Measurements from ENCODE around the gene ADGRB3.

ADGRB3 gene

GRCh38 chr6:68634726-68635411 lies at the start of gene ADGRB3:
Gene ADGRB3 (plus strand): TSS chr6:68635282. CDS start chr6:68638676, 3,394 bp downstream.
- peak; percentile 94 for DNase-seq

GRCh38 chr6:68593558-68593957 lies 41.5 kb upstream of the ADGRB3 start:
- no peak for DNase-seq

GRCh38 chr6:68597642-68598041 lies 37.4 kb upstream of the ADGRB3 start:
- no peak for DNase-seq

GRCh38 chr6:68615938-68616337 lies 19.1 kb upstream of the ADGRB3 start:
- peak; percentile 37 for DNase-seq

GRCh38 chr6:68625998-68626397 lies 9.1 kb upstream of the ADGRB3 start:
- DNase-seq, result no peak

- DNase-seq, result no peak
Measured at GRCh38 chr6:68628161-68628560, 6.9 kb upstream of the ADGRB3 start.

GRCh38 chr6:68632734-68633133 lies 2.3 kb upstream of the ADGRB3 start:
- no peak for DNase-seq

GRCh38 chr6:68633281-68633971 lies 1.7 kb upstream of the ADGRB3 start:
- DNase-seq, result no peak

- peak; percentile 69 for DNase-seq
Measured at GRCh38 chr6:68633972-68634725, 933 bp upstream of the ADGRB3 start.

- no peak for DNase-seq
Measured at GRCh38 chr6:68635412-68635705, 277 bp downstream of the ADGRB3 start.

GRCh38 chr6:68635706-68636513 lies 828 bp downstream of the ADGRB3 start:
- DNase-seq, result peak; percentile 85

GRCh38 chr6:68636666-68637065 lies 1.6 kb downstream of the ADGRB3 start:
- no peak for DNase-seq

GRCh38 chr6:68637071-68637470 lies 2.0 kb downstream of the ADGRB3 start:
- no peak for DNase-seq

- DNase-seq, result no peak
Measured at GRCh38 chr6:68637782-68638181, 2.7 kb downstream of the ADGRB3 start.

- DNase-seq, result no peak
Measured at GRCh38 chr6:68638230-68638900, 3.3 kb downstream of the ADGRB3 start.

GRCh38 chr6:68639211-68639610 lies 4.1 kb downstream of the ADGRB3 start:
- DNase-seq, result no peak

GRCh38 chr6:68639826-68640490 lies 4.9 kb downstream of the ADGRB3 start:
- no peak for DNase-seq

GRCh38 chr6:68640491-68640835 lies 5.4 kb downstream of the ADGRB3 start:
- DNase-seq, result no peak

GRCh38 chr6:68641172-68641571 lies 6.1 kb downstream of the ADGRB3 start:
- DNase-seq, result no peak

- DNase-seq, result no peak
Measured at GRCh38 chr6:68642081-68642480, 7.0 kb downstream of the ADGRB3 start.

- DNase-seq, result no peak
Measured at GRCh38 chr6:68642977-68643376, 7.9 kb downstream of the ADGRB3 start.

- no peak for DNase-seq
Measured at GRCh38 chr6:68649669-68650068, 14.6 kb downstream of the ADGRB3 start.
